H1 (cell line): ENCODE measurements around the gene DTWD1. TPM values are rescaled to one million over a fixed set of nuclear protein-coding genes. Genes with fewer than 3 reads are reported as not detected.

Experiments
- BRCA1 ChIP-seq: IDR thresholded peaks from 2 replicates; pipeline ENCODE4 v1.6.1; 2012; ENCODE audit warnings: low read depth, low read length, improper control_type of control experiment
- CEBPB ChIP-seq: IDR thresholded peaks from 2 replicates; pipeline ENCODE4 v1.6.1; 2012; ENCODE audit warnings: low read depth, low read length
- CHD2 ChIP-seq: IDR thresholded peaks from 2 replicates; pipeline ENCODE4 v1.6.1; 2012; ENCODE audit warnings: low read length, improper control_type of control experiment
- NANOG ChIP-seq: IDR thresholded peaks from 2 replicates; pipeline ENCODE4 v1.6.1; 2011; ENCODE audit warnings: low read length, low read depth, mild to moderate bottlenecking, inconsistent platforms; ENCODE audit not compliant: insufficient read depth, poor library complexity, severe bottlenecking
- POLR2AphosphoS5 ChIP-seq: IDR thresholded peaks from 2 replicates; pipeline ENCODE4 v1.6.1; 2011; ENCODE audit warnings: low read depth, low read length
- SIN3A ChIP-seq, 2 experiments: IDR thresholded peaks in 1 of 2; conservative IDR thresholded peaks in 1 of 2; 2 replicates each; pipeline ENCODE4 v1.6.1; 2011 to 2012; ENCODE audit warnings: low read length in 2 of 2, improper control_type of control experiment in 1 of 2, low read depth in 1 of 2, mild to moderate bottlenecking in 1 of 2
- SRF ChIP-seq: IDR thresholded peaks from 2 replicates; pipeline ENCODE4 v1.6.1; 2011; ENCODE audit warnings: mild to moderate bottlenecking, low read depth, low read length, moderate library complexity
- TAF1 ChIP-seq: IDR thresholded peaks from 2 replicates; pipeline ENCODE4 v1.6.1; 2011; ENCODE audit warnings: mild to moderate bottlenecking, low read depth, low read length
- TBP ChIP-seq: IDR thresholded peaks from 2 replicates; pipeline ENCODE4 v1.6.1; 2011; ENCODE audit warnings: low read depth, low read length, improper control_type of control experiment
- polyA plus RNA-seq, 7 experiments: library from polyadenylated mRNA; depleted of rRNA in 3 of 7; stranded (reverse) in 5 of 7; unstranded in 2 of 7; fragments of >200 nt in 5 of 7; fragments of 200-250 nt in 2 of 7; gene quantifications; 1 replicate in 5 of 7; 2 replicates in 1 of 7; 4 replicates in 1 of 7; pipeline versions ENCODE4 v1.2.1 to v1.2.3, GENCODE V29; 2011 to 2013; ENCODE audit warnings: missing spikeins in 2 of 7, mixed read lengths in 2 of 7
- total RNA-seq: library from RNA; stranded (reverse); fragmentation: NEBNext Ultra II Directional; extraction: Animal tissue kit (Norgen Biotek cat#: 25700); gene quantifications from 2 replicates; pipeline ENCODE4 v1.2.1, GENCODE V29; 2021

The DTWD1 gene
- total and polyA plus RNA-seq, 2 of the 8 experiments (the other 6 are each of a cell fraction or from before 2014, with no cell fraction given), result 10.4 to 32.4 TPM

DNA sequence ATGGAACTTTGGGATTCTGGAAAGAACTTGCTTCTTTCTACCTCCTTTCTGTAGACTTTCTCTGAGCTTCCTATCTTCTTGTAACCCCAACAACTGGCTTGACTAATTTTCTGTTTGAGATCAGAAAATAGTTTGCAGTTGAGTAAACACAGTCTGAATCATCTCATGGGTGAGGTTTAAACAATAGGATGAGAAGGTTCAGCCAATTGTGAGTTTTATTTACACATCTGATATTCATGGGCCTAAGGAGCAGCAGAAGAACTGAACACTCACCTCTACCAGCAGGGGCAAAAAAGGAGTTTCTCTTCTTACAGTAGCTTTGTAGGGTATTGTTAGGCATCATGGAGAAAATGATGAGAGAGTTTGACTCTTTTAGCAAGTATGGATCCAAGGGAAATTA, 54.2 kb downstream of the DTWD1 start (continued):
- TF ChIP-seq CHD2 (no peak), TBP (no peak), CEBPB (no peak), BRCA1 (no peak), SIN3A (conservative IDR thresholded peaks at IDR 0.05 in 1 of 2, IDR thresholded peaks at IDR 0.05 in 1 of 2; ENCODE audit: low read depth in 1 of 2, low read length in 2 of 2) (no peak), POLR2AphosphoS5 (no peak), TAF1 (no peak), NANOG (no peak), SRF (no peak)
